ENCODE results near the gene NHLH2. TPM values are rescaled to one million over a fixed set of nuclear protein-coding genes. Genes with fewer than 3 reads are reported as not detected.

Gene NHLH2
- total and polyA plus RNA-seq, 4 donors: 2.8 to 11.7 (median 8.3) TPM

GRCh38 chr1:115810609-115811008, 30.3 kb downstream of the NHLH2 start:
- Histone ChIP-seq H3K9me3 (ENCODE audit: control insufficient read depth, insufficient read depth, low read length) (no peaks in the 10 kb centered on the region), H3K4me3 (ENCODE audit: low read depth, low read length) (no peak overlapping the region), H3K27ac (ENCODE audit: low read depth, low read length) (no peak overlapping the region), H3K36me3 (ENCODE audit: control insufficient read depth, insufficient read depth, low read length) (no peaks in the 10 kb centered on the region), H3K4me1 (ENCODE audit: control insufficient read depth, insufficient read depth, low read length) (no peaks in the 10 kb centered on the region), H3K27me3 (ENCODE audit: control insufficient read depth, insufficient read depth, low read length) (no peaks in the 10 kb centered on the region)
- 100% methylated on average over 2 of the region's 2 CpGs for WGBS (ENCODE audit: insufficient coverage)
- no peak for DNase-seq (ENCODE audit: low read depth in 4 of 6, low spot score in 6 of 6)

- no peaks in the 10 kb centered on the region for H3K9me3 ChIP-seq (ENCODE audit: control insufficient read depth, insufficient read depth, low read length)
- H3K4me3 ChIP-seq (ENCODE audit: low read depth, low read length): no peak overlapping the region
- WGBS (ENCODE audit: insufficient coverage): no CpG with 5 or more reads among the region's 2 CpGs
- no peaks in the 10 kb centered on the region for H3K27me3 ChIP-seq (ENCODE audit: control insufficient read depth, insufficient read depth, low read length)
- H3K27ac ChIP-seq (ENCODE audit: low read depth, low read length): no peak overlapping the region
- no peak for DNase-seq (ENCODE audit: low read depth in 4 of 6, low spot score in 6 of 6)
- H3K4me1 ChIP-seq (ENCODE audit: control insufficient read depth, insufficient read depth, low read length): no peaks in the 10 kb centered on the region
- no peaks in the 10 kb centered on the region for H3K36me3 ChIP-seq (ENCODE audit: control insufficient read depth, insufficient read depth, low read length)
Observed at GRCh38 chr1:115809847-115810246, 31.1 kb downstream of the NHLH2 start.

- Histone ChIP-seq H3K4me3 (ENCODE audit: low read depth, low read length) (no peak overlapping the region), H3K9me3 (ENCODE audit: control insufficient read depth, insufficient read depth, low read length) (no peaks in the 10 kb centered on the region), H3K27ac (ENCODE audit: low read depth, low read length) (no peak overlapping the region), H3K4me1 (ENCODE audit: control insufficient read depth, insufficient read depth, low read length) (no peaks in the 10 kb centered on the region), H3K36me3 (ENCODE audit: control insufficient read depth, insufficient read depth, low read length) (no peaks in the 10 kb centered on the region), H3K27me3 (ENCODE audit: control insufficient read depth, insufficient read depth, low read length) (no peaks in the 10 kb centered on the region)
- DNase-seq (ENCODE audit: low read depth in 4 of 6, low spot score in 6 of 6): no peak
Observed at GRCh38 chr1:115809076-115809475, 31.9 kb downstream of the NHLH2 start.

- Histone ChIP-seq H3K4me3 (ENCODE audit: low read depth, low read length) (no peak overlapping the region), H3K9me3 (ENCODE audit: control insufficient read depth, insufficient read depth, low read length) (no peaks in the 10 kb centered on the region), H3K27ac (ENCODE audit: low read depth, low read length) (no peak overlapping the region), H3K4me1 (ENCODE audit: control insufficient read depth, insufficient read depth, low read length) (no peaks in the 10 kb centered on the region), H3K36me3 (ENCODE audit: control insufficient read depth, insufficient read depth, low read length) (no peaks in the 10 kb centered on the region), H3K27me3 (ENCODE audit: control insufficient read depth, insufficient read depth, low read length) (no peaks in the 10 kb centered on the region)
- DNase-seq (ENCODE audit: low read depth in 4 of 6, low spot score in 6 of 6): peak in 4 of 6 donors; percentile 33 to 89 (median 62)
- WGBS (ENCODE audit: insufficient coverage): no CpG with 5 or more reads among the region's 2 CpGs
Observed at GRCh38 chr1:115807723-115808122, 33.2 kb downstream of the NHLH2 start.

GRCh38 chr1:115805597-115805996, 35.3 kb downstream of the NHLH2 start:
- no peaks in the 10 kb centered on the region for H3K27me3 ChIP-seq (ENCODE audit: control insufficient read depth, insufficient read depth, low read length)
- 63% methylated on average over 1 of the region's 1 CpG for WGBS (ENCODE audit: insufficient coverage)
- H3K4me3 ChIP-seq (ENCODE audit: low read depth, low read length): no peak overlapping the region
- H3K4me1 ChIP-seq (ENCODE audit: control insufficient read depth, insufficient read depth, low read length): no peaks in the 10 kb centered on the region
- H3K27ac ChIP-seq (ENCODE audit: low read depth, low read length): no peak overlapping the region
- no peaks in the 10 kb centered on the region for H3K9me3 ChIP-seq (ENCODE audit: control insufficient read depth, insufficient read depth, low read length)
- no peak for DNase-seq (ENCODE audit: low read depth in 4 of 6, low spot score in 6 of 6)
- H3K36me3 ChIP-seq (ENCODE audit: control insufficient read depth, insufficient read depth, low read length): no peaks in the 10 kb centered on the region

- Histone ChIP-seq H3K4me3 (ENCODE audit: low read depth, low read length) (no peak overlapping the region), H3K27me3 (ENCODE audit: control insufficient read depth, insufficient read depth, low read length) (no peaks in the 10 kb centered on the region), H3K36me3 (ENCODE audit: control insufficient read depth, insufficient read depth, low read length) (no peaks in the 10 kb centered on the region), H3K27ac (ENCODE audit: low read depth, low read length) (no peak overlapping the region), H3K4me1 (ENCODE audit: control insufficient read depth, insufficient read depth, low read length) (no peaks in the 10 kb centered on the region), H3K9me3 (ENCODE audit: control insufficient read depth, insufficient read depth, low read length) (no peaks in the 10 kb centered on the region)
- DNase-seq (ENCODE audit: low read depth in 4 of 6, low spot score in 6 of 6): peak in 1 of 6 donors; percentile 58
- WGBS (ENCODE audit: insufficient coverage): 60% methylated on average over 1 of the region's 2 CpGs
Observed at GRCh38 chr1:115802416-115802815, 38.5 kb downstream of the NHLH2 start.

GRCh38 chr1:115797486-115797885, 43.4 kb downstream of the NHLH2 start:
- no peaks in the 10 kb centered on the region for H3K9me3 ChIP-seq (ENCODE audit: control insufficient read depth, insufficient read depth, low read length)
- 79% methylated on average over 4 of the region's 4 CpGs for WGBS (ENCODE audit: insufficient coverage)
- no peak for DNase-seq (ENCODE audit: low read depth in 4 of 6, low spot score in 6 of 6)
- no peaks in the 10 kb centered on the region for H3K4me1 ChIP-seq (ENCODE audit: control insufficient read depth, insufficient read depth, low read length)
- peaks cover 2% of the 10 kb centered on the region for H3K27me3 ChIP-seq (ENCODE audit: control insufficient read depth, insufficient read depth, low read length)
- no peaks in the 10 kb centered on the region for H3K36me3 ChIP-seq (ENCODE audit: control insufficient read depth, insufficient read depth, low read length)
- H3K27ac ChIP-seq (ENCODE audit: low read depth, low read length): no peak overlapping the region
- H3K4me3 ChIP-seq (ENCODE audit: low read depth, low read length): no peak overlapping the region

- DNase-seq (ENCODE audit: low read depth in 4 of 6, low spot score in 6 of 6): peak in 2 of 6 donors; percentile 39 to 50
- Histone ChIP-seq H3K27ac (ENCODE audit: low read depth, low read length) (no peak overlapping the region), H3K36me3 (ENCODE audit: control insufficient read depth, insufficient read depth, low read length) (no peaks in the 10 kb centered on the region), H3K4me1 (ENCODE audit: control insufficient read depth, insufficient read depth, low read length) (no peaks in the 10 kb centered on the region), H3K9me3 (ENCODE audit: control insufficient read depth, insufficient read depth, low read length) (no peaks in the 10 kb centered on the region), H3K27me3 (ENCODE audit: control insufficient read depth, insufficient read depth, low read length) (peaks cover 2% of the 10 kb centered on the region), H3K4me3 (ENCODE audit: low read depth, low read length) (no peak overlapping the region)
- 43% methylated on average over 3 of the region's 5 CpGs for WGBS (ENCODE audit: insufficient coverage)
Observed at GRCh38 chr1:115796897-115797296, 44.0 kb downstream of the NHLH2 start.

- no peak for DNase-seq (ENCODE audit: low read depth in 4 of 6, low spot score in 6 of 6)
- Histone ChIP-seq H3K27ac (ENCODE audit: low read depth, low read length) (no peak overlapping the region), H3K4me1 (ENCODE audit: control insufficient read depth, insufficient read depth, low read length) (no peaks in the 10 kb centered on the region), H3K36me3 (ENCODE audit: control insufficient read depth, insufficient read depth, low read length) (no peaks in the 10 kb centered on the region), H3K9me3 (ENCODE audit: control insufficient read depth, insufficient read depth, low read length) (no peaks in the 10 kb centered on the region), H3K4me3 (ENCODE audit: low read depth, low read length) (no peak overlapping the region), H3K27me3 (ENCODE audit: control insufficient read depth, insufficient read depth, low read length) (peaks cover 2% of the 10 kb centered on the region)
- WGBS (ENCODE audit: insufficient coverage): 75% methylated on average over 2 of the region's 6 CpGs
Observed at GRCh38 chr1:115796036-115796435, 44.9 kb downstream of the NHLH2 start.

- peak in 1 of 6 donors; percentile 24 for DNase-seq (ENCODE audit: low read depth in 4 of 6, low spot score in 6 of 6)
- no peaks in the 10 kb centered on the region for H3K9me3 ChIP-seq (ENCODE audit: control insufficient read depth, insufficient read depth, low read length)
- WGBS (ENCODE audit: insufficient coverage): 75% methylated on average over 2 of the region's 4 CpGs
- H3K36me3 ChIP-seq (ENCODE audit: control insufficient read depth, insufficient read depth, low read length): no peaks in the 10 kb centered on the region
- peaks cover 2% of the 10 kb centered on the region for H3K27me3 ChIP-seq (ENCODE audit: control insufficient read depth, insufficient read depth, low read length)
- no peak overlapping the region for H3K4me3 ChIP-seq (ENCODE audit: low read depth, low read length)
- no peak overlapping the region for H3K27ac ChIP-seq (ENCODE audit: low read depth, low read length)
- no peaks in the 10 kb centered on the region for H3K4me1 ChIP-seq (ENCODE audit: control insufficient read depth, insufficient read depth, low read length)
Observed at GRCh38 chr1:115794976-115795639, 45.8 kb downstream of the NHLH2 start.
